T-cell (primary cell): ENCODE results near the gene SCAPER. TPM values are rescaled to one million over a fixed set of nuclear protein-coding genes. Genes with fewer than 3 reads are reported as not detected.
"Not testable (repeated sequence)": the region's sequence is repeated elsewhere in the genome, so short reads cannot be mapped to it uniquely, and the experiment has no call there.

ENCODE experiments used
- ATAC-seq, 4 experiments: fragments of 200-7000 bp in 3 of 4; fragments of 150-1000 bp in 1 of 4; cut with Tn5 transposase; replicated peaks in 1 of 4; 1 replicate in 3 of 4; 2 replicates in 1 of 4; pipeline ENCODE4 v1.10.0; 2021; ENCODE audit warnings: moderate library complexity in 3 of 4, mild to moderate bottlenecking in 2 of 4, moderate number of reproducible peaks in 1 of 4
- CTCF ChIA-PET, 2 donors: fragments of 300-600 bp; sonication (Branson Sonifier 250); formaldehyde crosslinking; loops; one replicate each; lab custom pipeline; 2022; ENCODE audit warnings: antibody characterized with exemption in 2 of 2; lab: Charles Lee
- POLR2A ChIA-PET, 2 donors: fragments of 300-600 bp; sonication (Branson Sonifier 250); formaldehyde crosslinking; loops; one replicate each; lab custom pipeline; 2022; ENCODE audit warnings: antibody characterized with exemption in 2 of 2; lab: Charles Lee
- DNase-seq, 35 experiments: peaks; one replicate each; pipeline versions ENCODE4 v3.0.0 to v3.0.0-alpha.2; 2013 to 2023
- H3K27ac ChIP-seq: one replicate; pipeline ENCODE4 v1.5.1; 2013; ENCODE audit warnings: low read length
- H3K27me3 ChIP-seq, 2 experiments: replicated peaks in 1 of 2; 1 replicate in 1 of 2; 2 replicates in 1 of 2; pipeline versions ENCODE4 v1.6.1 to v1.7.0; 2013; ENCODE audit warnings: low read length in 1 of 2, mixed read lengths in 1 of 2; ENCODE audit not compliant: control insufficient read depth in 2 of 2, insufficient read depth in 2 of 2; ENCODE audit errors: extremely low read depth in 1 of 2
- H3K36me3 ChIP-seq, 2 donors: 1 replicate in 1 of 2; 2 replicates in 1 of 2; pipeline versions ENCODE4 v1.6.1 to v1.7.0; 2013; ENCODE audit warnings: low read length in 1 of 2; ENCODE audit not compliant: control insufficient read depth in 2 of 2, insufficient read depth in 1 of 2; ENCODE audit errors: extremely low read depth in 1 of 2
- H3K4me1 ChIP-seq, 2 experiments: 1 replicate in 1 of 2; 2 replicates in 1 of 2; pipeline versions ENCODE4 v1.6.1 to v1.7.0; 2013; ENCODE audit warnings: low read length in 2 of 2, mixed read lengths in 1 of 2; ENCODE audit not compliant: insufficient read depth in 2 of 2, control insufficient read depth in 1 of 2; ENCODE audit errors: extremely low read depth in 1 of 2
- H3K4me3 ChIP-seq, 2 donors: 1 replicate in 1 of 2; 2 replicates in 1 of 2; pipeline versions ENCODE4 v1.5.1 to v1.7.0; 2013; ENCODE audit warnings: mild to moderate bottlenecking in 2 of 2, low read length in 1 of 2, moderate library complexity in 1 of 2; ENCODE audit not compliant: control insufficient read depth in 1 of 2; ENCODE audit errors: extremely low read depth in 1 of 2
- H3K9me3 ChIP-seq: 2 replicates; pipeline ENCODE4 v1.7.0; 2013
- H3K27ac Mint-ChIP-seq, 2 donors: one replicate each; pipeline ENCODE4 v1.8.0; 2020 to 2021; ENCODE audit warnings: mild to moderate bottlenecking in 2 of 2, mixed read lengths in 2 of 2
- H3K27me3 Mint-ChIP-seq, 2 donors: one replicate each; pipeline ENCODE4 v1.8.0; 2021 to 2022; ENCODE audit warnings: mixed read lengths in 2 of 2
- H3K36me3 Mint-ChIP-seq: one replicate; pipeline ENCODE4 v1.8.0; 2021; ENCODE audit warnings: mixed read lengths
- H3K4me1 Mint-ChIP-seq, 3 donors: one replicate each; pipeline ENCODE4 v1.8.0; 2020 to 2022; ENCODE audit warnings: mixed read lengths in 3 of 3, mild to moderate bottlenecking in 1 of 3
- H3K4me3 Mint-ChIP-seq, 3 donors: one replicate each; pipeline ENCODE4 v1.8.0; 2020 to 2022; ENCODE audit warnings: mild to moderate bottlenecking in 3 of 3, mixed read lengths in 3 of 3, moderate library complexity in 3 of 3
- H3K9me3 Mint-ChIP-seq, 3 donors: one replicate each; pipeline ENCODE4 v1.8.0; 2020 to 2022; ENCODE audit warnings: mixed read lengths in 3 of 3
- WGBS: methylation state at CpG from one replicate; pipeline ENCODE4 v1.1.5; 2013; ENCODE audit warnings: missing lambda C conversion rate; ENCODE audit not compliant: insufficient coverage; 5-methylcytosine and 5-hydroxymethylcytosine counted together
- total RNA-seq, 35 experiments: library from RNA in 6 of 35; stranded (reverse) in 6 of 35; fragments of 120-200 nt in 1 of 35; gene quantifications; one replicate each; pipeline versions ENCODE4 v1.2.1 to v1.2.4 and lab custom pipeline; 2013 to 2026

The SCAPER gene
- total RNA-seq, 5 donors from 2014 or later (not counting 1 experiment from before 2014, with no cell fraction given), result 32.5 to 59.4 (median 44.1) TPM

GRCh38 chr15:76324066-76324465 is 581.1 kb downstream of the SCAPER start:
- ATAC-seq (no peak), DNase-seq (no peak)
- Histone ChIP-seq H3K9me3 (no peaks in the 10 kb centered on the region), H3K27ac (no peak overlapping the region), H3K4me3 (no peak overlapping the region), H3K27me3 (peaks cover 7 to 39% of the 10 kb centered on the region in 2 experiments), H3K36me3 (no peaks in the 10 kb centered on the region), H3K4me1 (no peaks in the 10 kb centered on the region)
- H3K9me3 Mint-ChIP-seq, result no peaks in the 10 kb centered on the region
- WGBS, result no CpG with 5 or more reads among the region's 3 CpGs
- ChIA-PET CTCF (no interaction called here), POLR2A (no interaction called here)
- peaks cover 37 to 43% of the 10 kb centered on the region in 2 donors for H3K27me3 Mint-ChIP-seq
- H3K27ac Mint-ChIP-seq, result no peak overlapping the region
- no peaks in the 10 kb centered on the region for H3K4me1 Mint-ChIP-seq
- no peak overlapping the region for H3K4me3 Mint-ChIP-seq
- H3K36me3 Mint-ChIP-seq, result no peaks in the 10 kb centered on the region

GRCh38 chr15:76321602-76322001 is 583.5 kb downstream of the SCAPER start:
- peaks cover 6 to 39% of the 10 kb centered on the region in 2 experiments for H3K27me3 ChIP-seq
- no peak overlapping the region for H3K4me3 Mint-ChIP-seq
- H3K27ac ChIP-seq, result no peak overlapping the region
- 100% methylated on average over 1 of the region's 5 CpGs for WGBS
- H3K36me3 ChIP-seq, result no peaks in the 10 kb centered on the region
- H3K36me3 Mint-ChIP-seq, result no peaks in the 10 kb centered on the region
- ChIA-PET CTCF (no interaction called here), POLR2A (no interaction called here)
- no peaks in the 10 kb centered on the region for H3K4me1 ChIP-seq
- no peaks in the 10 kb centered on the region for H3K9me3 ChIP-seq
- H3K27ac Mint-ChIP-seq, result no peak overlapping the region
- no peaks in the 10 kb centered on the region for H3K4me1 Mint-ChIP-seq
- no peak overlapping the region for H3K4me3 ChIP-seq
- DNase-seq (no peak), ATAC-seq (no peak)
- no peaks in the 10 kb centered on the region for H3K9me3 Mint-ChIP-seq
- H3K27me3 Mint-ChIP-seq, result peaks cover 29 to 36% of the 10 kb centered on the region in 2 donors

- WGBS, result 73% methylated on average over 6 of the region's 10 CpGs
- no peak overlapping the region for H3K4me3 Mint-ChIP-seq
- H3K27ac Mint-ChIP-seq, result no peak overlapping the region
- Histone ChIP-seq H3K36me3 (no peaks in the 10 kb centered on the region), H3K4me3 (no peak overlapping the region), H3K27ac (no peak overlapping the region), H3K4me1 (no peaks in the 10 kb centered on the region), H3K27me3 (peaks cover 6 to 35% of the 10 kb centered on the region in 2 experiments), H3K9me3 (no peaks in the 10 kb centered on the region)
- ChIA-PET CTCF (no interaction called here), POLR2A (no interaction called here)
- no peaks in the 10 kb centered on the region for H3K36me3 Mint-ChIP-seq
- H3K9me3 Mint-ChIP-seq, result no peaks in the 10 kb centered on the region
- ATAC-seq (no peak), DNase-seq (no peak)
- H3K27me3 Mint-ChIP-seq, result peaks cover 27 to 34% of the 10 kb centered on the region in 2 donors
- no peaks in the 10 kb centered on the region for H3K4me1 Mint-ChIP-seq
These were observed 584.0 kb downstream of the SCAPER start for GRCh38 chr15:76321171-76321570.

- no peak for DNase-seq
- no peak overlapping the region for H3K27ac Mint-ChIP-seq
- no peaks in the 10 kb centered on the region for H3K4me1 Mint-ChIP-seq
- no peak for ATAC-seq
- peaks cover 24% of the 10 kb centered on the region in 2 donors for H3K27me3 Mint-ChIP-seq
- Histone ChIP-seq H3K9me3 (no peaks in the 10 kb centered on the region), H3K4me3 (no peak overlapping the region), H3K4me1 (no peaks in the 10 kb centered on the region), H3K27ac (no peak overlapping the region), H3K27me3 (peaks cover 2 to 33% of the 10 kb centered on the region in 2 experiments), H3K36me3 (no peaks in the 10 kb centered on the region)
- no peaks in the 10 kb centered on the region for H3K36me3 Mint-ChIP-seq
- CTCF ChIA-PET, result interaction anchor here in 1 of 2 donors (0.7 kb wide), 1 partner anchor 1495 kb away, joined by 3 read pairs; no protein-coding TSS in a partner anchor
- no peak overlapping the region for H3K4me3 Mint-ChIP-seq
- POLR2A ChIA-PET, result no interaction called here
- no peaks in the 10 kb centered on the region for H3K9me3 Mint-ChIP-seq
- 53% methylated on average over 4 of the region's 6 CpGs for WGBS
These were observed 585.1 kb downstream of the SCAPER start for GRCh38 chr15:76320012-76320411.

GRCh38 chr15:76313731-76314130 is 591.4 kb downstream of the SCAPER start:
- peak overlapping the region in 1 of 3 donors; percentile 87 for H3K4me3 Mint-ChIP-seq
- Histone ChIP-seq H3K27ac (no peak overlapping the region), H3K4me3 (no peak overlapping the region), H3K4me1 (peaks cover 4 to 17% of the 10 kb centered on the region in 2 experiments), H3K9me3 (no peaks in the 10 kb centered on the region), H3K36me3 (no peaks in the 10 kb centered on the region), H3K27me3 (no peaks in the 10 kb centered on the region)
- CTCF ChIA-PET, result no interaction called here
- POLR2A ChIA-PET, result no interaction called here
- DNase-seq (no peak), ATAC-seq (no peak)
- 69% methylated on average over 5 of the region's 5 CpGs for WGBS
- no peaks in the 10 kb centered on the region for H3K36me3 Mint-ChIP-seq
- no peak overlapping the region for H3K27ac Mint-ChIP-seq
- peaks cover 21 to 31% (median 26%) of the 10 kb centered on the region in 3 donors for H3K4me1 Mint-ChIP-seq
- peaks cover 0 to 3% of the 10 kb centered on the region in 2 donors for H3K27me3 Mint-ChIP-seq
- no peaks in the 10 kb centered on the region for H3K9me3 Mint-ChIP-seq

- ATAC-seq, H3K36me3 ChIP-seq, H3K27ac Mint-ChIP-seq, CTCF ChIA-PET, H3K9me3 ChIP-seq, H3K36me3 Mint-ChIP-seq, H3K27me3 Mint-ChIP-seq, DNase-seq, H3K27ac ChIP-seq, H3K4me3 ChIP-seq, H3K9me3 Mint-ChIP-seq, H3K27me3 ChIP-seq: not testable (repeated sequence)
- 96% methylated on average over 4 of the region's 4 CpGs for WGBS
- peaks cover 4 to 17% of the 10 kb centered on the region in 2 experiments for H3K4me1 ChIP-seq
- POLR2A ChIA-PET, result interaction anchor here in 1 of 2 donors (0.7 kb wide), 1 partner anchor 17 kb away, joined by 3 read pairs; no protein-coding TSS in a partner anchor
- Mint-ChIP-seq H3K4me1 (peaks cover 27 to 37% (median 31%) of the 10 kb centered on the region in 3 donors), H3K4me3 (peak overlapping the region in 2 of 3 donors; percentile 87)
These were observed 592.0 kb downstream of the SCAPER start for GRCh38 chr15:76313175-76313567.
